NB4 (cell line): ENCODE results near the gene GRB2.

Experiments
- DNase-seq: peaks from one replicate; pipeline ENCODE4 v3.0.0; 2010; ENCODE audit warnings: low read depth
- H3K4me3 ChIP-seq: one replicate; pipeline ENCODE4 v1.5.1; 2011; ENCODE audit warnings: mild to moderate bottlenecking, low read depth, low read length, moderate library complexity
- CTCF ChIP-seq: IDR thresholded peaks from one replicate; pipeline ENCODE4 v1.5.1; 2012; ENCODE audit warnings: low read depth, low read length
- MYC ChIP-seq: IDR thresholded peaks from 2 replicates; pipeline ENCODE4 v1.6.1; 2011; ENCODE audit warnings: low read depth, low read length
- POLR2A ChIP-seq: IDR thresholded peaks from 2 replicates; pipeline ENCODE4 v1.6.1; 2011; ENCODE audit warnings: mild to moderate bottlenecking; ENCODE audit not compliant: insufficient read length; ENCODE audit errors: extremely low read depth
- TF ChIP-seq, protein P1 (sequence below): IDR thresholded peaks from 2 replicates; pipeline ENCODE4 v1.6.1; 2011; ENCODE audit warnings: low read depth, low read length

Gene GRB2

GRCh38 chr17:75321506-75321905 is 84.0 kb downstream of the GRB2 start:
- H3K4me3 ChIP-seq: no peak overlapping the region
- no peak for TF ChIP-seq MYC
- TF ChIP-seq POLR2A: no peak
- TF ChIP-seq, protein P1, sequence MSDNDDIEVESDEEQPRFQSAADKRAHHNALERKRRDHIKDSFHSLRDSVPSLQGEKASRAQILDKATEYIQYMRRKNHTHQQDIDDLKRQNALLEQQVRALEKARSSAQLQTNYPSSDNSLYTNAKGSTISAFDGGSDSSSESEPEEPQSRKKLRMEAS: no peak
- TF ChIP-seq CTCF: no peak
- DNase-seq: no peak

GRCh38 chr17:75319904-75320691 is 85.4 kb downstream of the GRB2 start:
- no peak for DNase-seq
- TF ChIP-seq MYC: no peak
- no peak for TF ChIP-seq POLR2A
- no peak for TF ChIP-seq CTCF
- TF ChIP-seq, protein P1: no peak
- no peak overlapping the region for H3K4me3 ChIP-seq

DNA sequence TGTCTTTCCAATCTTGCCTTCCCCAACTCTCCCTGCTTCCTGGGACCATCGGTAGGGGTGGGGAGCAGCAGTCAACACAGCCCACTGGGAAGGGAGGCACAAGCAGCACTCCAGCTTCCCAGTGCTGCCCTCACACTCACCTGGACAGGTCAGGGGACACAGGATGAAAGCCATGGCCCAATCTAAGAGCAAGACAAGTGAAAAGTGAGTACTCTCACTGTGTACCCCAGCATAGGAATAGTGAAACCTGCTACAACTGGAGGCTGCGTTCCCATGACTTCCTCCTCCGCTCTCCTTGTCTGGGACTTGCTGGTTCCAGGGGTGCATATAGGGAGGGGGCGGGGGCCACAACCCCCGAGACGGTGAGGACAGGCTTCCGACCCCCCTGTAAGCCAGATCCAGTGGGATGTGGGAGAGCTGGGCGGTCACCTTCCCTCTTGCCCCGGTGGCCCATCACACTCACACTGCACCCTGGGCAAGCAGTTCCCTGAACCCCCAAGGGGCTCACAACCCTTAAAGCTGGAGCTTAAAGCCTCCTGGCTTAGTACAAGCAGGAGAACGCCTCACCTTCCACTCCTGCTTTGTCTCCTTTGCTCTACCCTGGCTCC is 86.8 kb downstream of the GRB2 start:
- no peak for DNase-seq
- no peak overlapping the region for H3K4me3 ChIP-seq
- no peak for TF ChIP-seq MYC
- no peak for TF ChIP-seq CTCF
- no peak for TF ChIP-seq POLR2A
- TF ChIP-seq, protein P1: no peak

DNA sequence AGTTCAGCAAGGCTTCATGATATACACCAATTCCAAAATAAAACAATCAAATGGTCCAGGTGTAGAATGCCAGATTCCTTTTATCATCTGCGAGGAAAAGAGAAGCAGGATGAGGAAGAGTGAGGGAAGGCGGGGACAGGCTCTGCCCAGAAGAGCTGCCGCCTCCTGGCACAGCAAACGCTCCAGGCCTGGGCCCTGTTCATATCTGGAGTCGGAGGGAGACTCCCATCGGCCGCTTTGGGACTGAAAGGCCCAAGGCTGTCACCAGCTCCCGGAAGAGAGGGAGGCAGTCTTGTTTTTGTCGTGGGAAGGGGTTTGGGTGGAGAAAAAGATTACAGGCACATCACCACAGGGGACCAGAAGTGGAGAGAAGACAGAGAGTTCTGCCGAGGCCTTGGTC is 87.3 kb downstream of the GRB2 start:
- TF ChIP-seq POLR2A (no peak), CTCF (no peak), MYC (no peak)
- TF ChIP-seq, protein P1: no peak
- H3K4me3 ChIP-seq: no peak overlapping the region
- DNase-seq: no peak

GRCh38 chr17:75317671-75318070 is 87.8 kb downstream of the GRB2 start:
- DNase-seq: peak; percentile 49
- no peak overlapping the region for H3K4me3 ChIP-seq
- TF ChIP-seq POLR2A (no peak), CTCF (no peak), MYC (no peak)
- TF ChIP-seq, protein P1: no peak
